GM23248 (cell line): ENCODE results near the gene FAM117B.

Experiments used
- EZH2 ChIP-seq: fragments of 200-600 bp; sonication (generic); IDR thresholded peaks from 2 replicates; pipeline ENCODE4 v1.6.1; 2018; ENCODE audit warnings: antibody characterized with exemption, mild to moderate bottlenecking; ENCODE audit not compliant: insufficient read depth, poor library complexity, severe bottlenecking
- EZH2phosphoT487 ChIP-seq: fragments of 200-600 bp; sonication (generic); IDR thresholded peaks from 2 replicates; pipeline ENCODE4 v1.6.1; 2018; ENCODE audit warnings: antibody characterized with exemption, moderate library complexity, mild to moderate bottlenecking, low read depth; ENCODE audit not compliant: insufficient read depth

DNA sequence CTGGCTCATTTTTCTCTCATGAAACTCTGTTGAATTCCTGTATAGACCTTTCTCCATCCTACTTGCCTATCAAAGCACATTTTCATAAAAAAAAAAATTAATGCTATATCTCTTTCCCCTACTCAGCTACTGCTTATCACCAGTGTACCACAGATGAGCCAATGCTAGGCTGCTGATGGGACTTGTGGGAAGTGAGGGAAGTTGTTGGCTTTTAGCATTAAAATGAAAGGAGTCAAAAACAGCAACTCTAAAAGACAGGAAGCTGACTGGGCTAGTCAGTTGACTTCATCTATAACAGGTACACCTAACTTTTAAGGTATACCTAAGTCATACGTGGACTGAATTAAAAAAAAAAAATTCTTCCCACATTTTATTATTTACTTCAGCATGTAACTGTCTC is 102.1 kb downstream of the FAM117B start:
- TF ChIP-seq EZH2phosphoT487 (no peak), EZH2 (no peak)
